ENCODE data around the gene MTG2. TPM values are rescaled to one million over a fixed set of nuclear protein-coding genes. Genes with fewer than 3 reads are reported as not detected.

MTG2 gene
- total RNA-seq, 1 experiment from 2014 or later, result 56.8 TPM

DNA sequence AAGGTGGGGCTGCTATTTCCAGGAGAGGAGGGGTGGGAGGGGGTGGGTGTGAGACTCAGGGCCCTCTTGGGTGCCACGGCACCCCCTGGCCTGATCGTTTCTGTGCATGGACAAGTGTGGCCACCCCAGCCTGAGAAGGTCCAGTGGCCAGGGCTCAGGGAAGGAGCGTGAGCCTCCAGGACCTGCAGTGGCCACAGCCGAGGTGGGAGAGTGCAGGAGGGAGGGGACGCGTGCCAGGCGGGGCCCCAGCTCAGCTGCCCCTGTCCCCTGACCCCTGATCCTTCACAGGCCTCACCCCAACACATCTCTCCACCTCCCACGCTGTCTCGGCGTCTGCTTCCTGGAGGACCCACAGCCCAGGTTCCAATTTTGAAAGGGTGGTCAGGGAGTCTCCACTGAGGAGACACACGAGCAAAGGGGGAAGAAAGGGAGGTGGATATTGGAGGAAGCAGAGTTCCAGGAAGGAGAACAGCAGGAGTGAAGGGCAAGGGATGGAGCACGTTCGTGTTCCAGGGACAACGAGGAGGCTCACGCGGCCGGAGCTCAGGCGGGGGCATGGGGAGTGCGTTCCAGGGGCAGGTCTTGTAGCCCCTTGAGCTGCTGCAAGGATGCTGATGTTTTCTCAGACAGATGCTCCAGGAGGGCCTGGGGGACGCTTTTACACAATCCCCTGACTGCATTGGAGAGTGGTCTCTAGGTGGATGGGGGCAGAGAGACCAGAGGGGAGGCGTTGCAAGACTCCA is 41.5 kb downstream of the MTG2 start:
- CTCF ChIA-PET, result no interaction called here
- no peak overlapping the region for H3K4me3 ChIP-seq (ENCODE audit: low read depth in 2 of 2, low read length in 2 of 2)
- no peak overlapping the region for H3K27ac ChIP-seq (ENCODE audit: low read length)
- DNase-seq (ENCODE audit: low read depth, low spot score) (no peak), ATAC-seq (no peak)
- no peaks in the 10 kb centered on the region for H3K36me3 ChIP-seq (ENCODE audit: control insufficient read depth, insufficient read depth, low read length)
- no peaks in the 10 kb centered on the region; the same call in 1 of the 2 replicates for H3K27me3 ChIP-seq (ENCODE audit: control insufficient read depth, insufficient read depth, low read length)
- no peaks in the 10 kb centered on the region for H3K9me3 ChIP-seq (ENCODE audit: control insufficient read depth, insufficient read depth, low read depth, low read length)
- in situ Hi-C loops (cut with HindIII; ENCODE audit: low pct_unique_long_range_greater_than_20kb, low sequenced_read_pairs), result no loop called here
- TF ChIP-seq POLR2AphosphoS5 (IDR thresholded peaks at IDR 0.05; ENCODE audit: low read depth, low read length) (no peak), SIN3A (IDR thresholded peaks at IDR 0.05; ENCODE audit: borderline replicate concordance, insufficient read depth, low read depth, low read length) (no peak), TCF7L2 (IDR thresholded peaks at IDR 0.05; ENCODE audit: low read depth, low read length) (no peak)
- TF ChIP-seq, protein P1, sequence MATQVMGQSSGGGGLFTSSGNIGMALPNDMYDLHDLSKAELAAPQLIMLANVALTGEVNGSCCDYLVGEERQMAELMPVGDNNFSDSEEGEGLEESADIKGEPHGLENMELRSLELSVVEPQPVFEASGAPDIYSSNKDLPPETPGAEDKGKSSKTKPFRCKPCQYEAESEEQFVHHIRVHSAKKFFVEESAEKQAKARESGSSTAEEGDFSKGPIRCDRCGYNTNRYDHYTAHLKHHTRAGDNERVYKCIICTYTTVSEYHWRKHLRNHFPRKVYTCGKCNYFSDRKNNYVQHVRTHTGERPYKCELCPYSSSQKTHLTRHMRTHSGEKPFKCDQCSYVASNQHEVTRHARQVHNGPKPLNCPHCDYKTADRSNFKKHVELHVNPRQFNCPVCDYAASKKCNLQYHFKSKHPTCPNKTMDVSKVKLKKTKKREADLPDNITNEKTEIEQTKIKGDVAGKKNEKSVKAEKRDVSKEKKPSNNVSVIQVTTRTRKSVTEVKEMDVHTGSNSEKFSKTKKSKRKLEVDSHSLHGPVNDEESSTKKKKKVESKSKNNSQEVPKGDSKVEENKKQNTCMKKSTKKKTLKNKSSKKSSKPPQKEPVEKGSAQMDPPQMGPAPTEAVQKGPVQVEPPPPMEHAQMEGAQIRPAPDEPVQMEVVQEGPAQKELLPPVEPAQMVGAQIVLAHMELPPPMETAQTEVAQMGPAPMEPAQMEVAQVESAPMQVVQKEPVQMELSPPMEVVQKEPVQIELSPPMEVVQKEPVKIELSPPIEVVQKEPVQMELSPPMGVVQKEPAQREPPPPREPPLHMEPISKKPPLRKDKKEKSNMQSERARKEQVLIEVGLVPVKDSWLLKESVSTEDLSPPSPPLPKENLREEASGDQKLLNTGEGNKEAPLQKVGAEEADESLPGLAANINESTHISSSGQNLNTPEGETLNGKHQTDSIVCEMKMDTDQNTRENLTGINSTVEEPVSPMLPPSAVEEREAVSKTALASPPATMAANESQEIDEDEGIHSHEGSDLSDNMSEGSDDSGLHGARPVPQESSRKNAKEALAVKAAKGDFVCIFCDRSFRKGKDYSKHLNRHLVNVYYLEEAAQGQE (IDR thresholded peaks at IDR 0.05; ENCODE audit: insufficient read depth in 1 of 2, low read depth in 2 of 2, low read length in 1 of 2), result no peak
- TF ChIP-seq, protein P2, sequence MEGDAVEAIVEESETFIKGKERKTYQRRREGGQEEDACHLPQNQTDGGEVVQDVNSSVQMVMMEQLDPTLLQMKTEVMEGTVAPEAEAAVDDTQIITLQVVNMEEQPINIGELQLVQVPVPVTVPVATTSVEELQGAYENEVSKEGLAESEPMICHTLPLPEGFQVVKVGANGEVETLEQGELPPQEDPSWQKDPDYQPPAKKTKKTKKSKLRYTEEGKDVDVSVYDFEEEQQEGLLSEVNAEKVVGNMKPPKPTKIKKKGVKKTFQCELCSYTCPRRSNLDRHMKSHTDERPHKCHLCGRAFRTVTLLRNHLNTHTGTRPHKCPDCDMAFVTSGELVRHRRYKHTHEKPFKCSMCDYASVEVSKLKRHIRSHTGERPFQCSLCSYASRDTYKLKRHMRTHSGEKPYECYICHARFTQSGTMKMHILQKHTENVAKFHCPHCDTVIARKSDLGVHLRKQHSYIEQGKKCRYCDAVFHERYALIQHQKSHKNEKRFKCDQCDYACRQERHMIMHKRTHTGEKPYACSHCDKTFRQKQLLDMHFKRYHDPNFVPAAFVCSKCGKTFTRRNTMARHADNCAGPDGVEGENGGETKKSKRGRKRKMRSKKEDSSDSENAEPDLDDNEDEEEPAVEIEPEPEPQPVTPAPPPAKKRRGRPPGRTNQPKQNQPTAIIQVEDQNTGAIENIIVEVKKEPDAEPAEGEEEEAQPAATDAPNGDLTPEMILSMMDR (IDR thresholded peaks at IDR 0.05), result no peak
- BruUV-seq (replicated peaks), result no TSS peak
- POLR2A ChIA-PET, result no interaction called here
- intact Hi-C loops (cut with micrococcal nuclease; ENCODE audit: unreplicated experiment), result no loop called here
- no peaks in the 10 kb centered on the region; the same call in none of the 2 replicates for H3K4me1 ChIP-seq (ENCODE audit: control insufficient read depth, insufficient read depth, low read length)

DNA sequence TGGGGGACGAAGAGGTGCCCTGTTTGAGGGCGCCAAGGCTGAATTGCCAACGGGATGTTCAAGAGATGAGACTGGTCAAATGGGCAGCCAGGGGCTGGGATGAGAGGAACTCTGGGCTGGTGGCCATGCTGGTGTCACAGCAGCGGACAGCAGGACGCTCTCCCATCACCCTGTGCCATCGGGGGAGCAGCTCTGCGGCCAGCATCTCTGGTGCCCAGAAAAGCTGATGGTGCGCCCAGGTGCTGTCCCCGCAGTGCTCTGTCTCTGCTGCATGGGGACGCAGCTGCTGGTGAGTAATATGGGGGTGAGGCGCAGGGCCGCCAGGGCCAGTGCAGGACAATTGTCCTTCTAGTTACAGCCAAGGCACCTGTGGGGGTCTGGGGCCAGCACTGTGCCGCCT is 42.2 kb downstream of the MTG2 start:
- Histone ChIP-seq H3K4me1 (ENCODE audit: control insufficient read depth, insufficient read depth, low read length) (no peaks in the 10 kb centered on the region; the same call in none of the 2 replicates), H3K36me3 (ENCODE audit: control insufficient read depth, insufficient read depth, low read length) (no peaks in the 10 kb centered on the region), H3K27ac (ENCODE audit: low read length) (no peak overlapping the region), H3K4me3 (ENCODE audit: low read depth in 2 of 2, low read length in 2 of 2) (no peak overlapping the region), H3K9me3 (ENCODE audit: control insufficient read depth, insufficient read depth, low read depth, low read length) (no peaks in the 10 kb centered on the region), H3K27me3 (ENCODE audit: control insufficient read depth, insufficient read depth, low read length) (no peaks in the 10 kb centered on the region; the same call in 1 of the 2 replicates)
- in situ Hi-C loops (cut with HindIII; ENCODE audit: low pct_unique_long_range_greater_than_20kb, low sequenced_read_pairs) (no loop called here), intact Hi-C loops (cut with micrococcal nuclease; ENCODE audit: unreplicated experiment) (no loop called here)
- ATAC-seq, result no peak
- DNase-seq (ENCODE audit: low read depth, low spot score), result no peak
- CTCF ChIA-PET, result no interaction called here
- TF ChIP-seq, protein P2 (IDR thresholded peaks at IDR 0.05), result no peak
- TF ChIP-seq POLR2AphosphoS5 (IDR thresholded peaks at IDR 0.05; ENCODE audit: low read depth, low read length) (no peak), TCF7L2 (IDR thresholded peaks at IDR 0.05; ENCODE audit: low read depth, low read length) (no peak)
- TF ChIP-seq, protein P1 (IDR thresholded peaks at IDR 0.05; ENCODE audit: insufficient read depth in 1 of 2, low read depth in 2 of 2, low read length in 1 of 2), result no peak
- POLR2A ChIA-PET, result no interaction called here
- BruUV-seq (replicated peaks), result no TSS peak
